GM23248 (cell line): Measurements from ENCODE around the gene ACTN1.

ENCODE experiments used
- EZH2 ChIP-seq: fragments of 200-600 bp; sonication (generic); IDR thresholded peaks from 2 replicates; pipeline ENCODE4 v1.6.1; 2018; ENCODE audit warnings: antibody characterized with exemption, mild to moderate bottlenecking; ENCODE audit not compliant: insufficient read depth, poor library complexity, severe bottlenecking
- EZH2phosphoT487 ChIP-seq: fragments of 200-600 bp; sonication (generic); IDR thresholded peaks from 2 replicates; pipeline ENCODE4 v1.6.1; 2018; ENCODE audit warnings: antibody characterized with exemption, moderate library complexity, mild to moderate bottlenecking, low read depth; ENCODE audit not compliant: insufficient read depth

DNA sequence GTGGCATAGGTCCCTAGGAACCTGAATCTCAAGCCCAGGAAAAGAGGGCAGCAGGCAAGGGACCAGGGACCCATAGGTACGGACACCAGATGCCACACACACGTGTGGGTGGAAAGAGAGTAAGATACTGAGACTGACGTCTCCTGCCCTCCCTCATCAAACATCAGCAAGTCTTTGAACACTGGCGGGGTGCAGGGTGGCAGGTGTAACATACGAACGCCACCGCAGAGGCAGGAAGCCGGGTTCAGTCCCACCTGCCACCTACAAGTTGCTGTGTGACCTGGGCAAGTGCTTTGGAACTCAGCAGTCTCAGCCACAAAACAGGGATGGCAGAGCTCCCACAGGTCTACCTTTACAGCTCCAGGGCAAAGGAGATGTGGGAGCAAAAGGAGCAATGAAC, 11.1 kb downstream of the ACTN1 start:
- TF ChIP-seq EZH2 (no peak), EZH2phosphoT487 (no peak)
